ENCODE data around the gene CDADC1.

CDADC1 gene

DNA sequence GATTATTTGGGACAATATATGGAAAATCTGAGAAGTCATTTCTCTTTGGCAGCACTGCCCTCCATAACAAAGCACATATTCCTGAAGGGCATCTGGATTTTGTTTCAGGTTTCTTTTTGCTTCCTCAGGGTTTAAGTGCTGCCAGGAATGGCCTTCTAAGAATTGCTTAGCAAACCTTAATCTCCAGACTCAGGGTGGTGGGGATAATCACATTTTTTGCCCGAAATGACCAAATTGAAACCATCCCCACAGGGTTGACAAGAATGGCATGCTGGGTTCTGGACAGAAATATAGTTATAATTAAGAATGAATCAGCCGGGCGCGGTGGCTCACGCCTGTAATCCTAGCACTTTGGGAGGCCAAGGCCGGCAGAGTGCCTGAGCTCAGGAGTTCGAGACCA, 6.4 kb upstream of the CDADC1 start:
- no peaks in the 10 kb centered on the region for H4K20me1 ChIP-seq (ENCODE audit: low read depth, low read length)
- TF ChIP-seq EZH2phosphoT487 (conservative IDR thresholded peaks at IDR 0.05; ENCODE audit: low read length) = no peak
- TF ChIP-seq, protein P1, sequence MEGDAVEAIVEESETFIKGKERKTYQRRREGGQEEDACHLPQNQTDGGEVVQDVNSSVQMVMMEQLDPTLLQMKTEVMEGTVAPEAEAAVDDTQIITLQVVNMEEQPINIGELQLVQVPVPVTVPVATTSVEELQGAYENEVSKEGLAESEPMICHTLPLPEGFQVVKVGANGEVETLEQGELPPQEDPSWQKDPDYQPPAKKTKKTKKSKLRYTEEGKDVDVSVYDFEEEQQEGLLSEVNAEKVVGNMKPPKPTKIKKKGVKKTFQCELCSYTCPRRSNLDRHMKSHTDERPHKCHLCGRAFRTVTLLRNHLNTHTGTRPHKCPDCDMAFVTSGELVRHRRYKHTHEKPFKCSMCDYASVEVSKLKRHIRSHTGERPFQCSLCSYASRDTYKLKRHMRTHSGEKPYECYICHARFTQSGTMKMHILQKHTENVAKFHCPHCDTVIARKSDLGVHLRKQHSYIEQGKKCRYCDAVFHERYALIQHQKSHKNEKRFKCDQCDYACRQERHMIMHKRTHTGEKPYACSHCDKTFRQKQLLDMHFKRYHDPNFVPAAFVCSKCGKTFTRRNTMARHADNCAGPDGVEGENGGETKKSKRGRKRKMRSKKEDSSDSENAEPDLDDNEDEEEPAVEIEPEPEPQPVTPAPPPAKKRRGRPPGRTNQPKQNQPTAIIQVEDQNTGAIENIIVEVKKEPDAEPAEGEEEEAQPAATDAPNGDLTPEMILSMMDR (IDR thresholded peaks at IDR 0.05; ENCODE audit: insufficient read depth, low read length, poor library complexity, severe bottlenecking) = no peak
- no peak overlapping the region for H3K4me2 ChIP-seq (ENCODE audit: low read depth, low read length, poor library complexity, severe bottlenecking)
- H3K9me3 ChIP-seq (ENCODE audit: insufficient read depth, low read length) = no peaks in the 10 kb centered on the region
- no peak overlapping the region for H2AFZ ChIP-seq (ENCODE audit: low read depth, low read length, severe bottlenecking)
- no peak overlapping the region for H3K9ac ChIP-seq (ENCODE audit: low read length)
- no peaks in the 10 kb centered on the region for H3K27me3 ChIP-seq (ENCODE audit: low read length)
- H3K4me3 ChIP-seq (ENCODE audit: insufficient read depth, low read length, poor library complexity, severe bottlenecking) = no peak overlapping the region
- no peaks in the 10 kb centered on the region for H3K36me3 ChIP-seq (ENCODE audit: low read length)
- no peaks in the 10 kb centered on the region; the same call in 1 of the 2 replicates for H3F3A ChIP-seq (ENCODE audit: insufficient read depth)
- H3K9me2 ChIP-seq (replicated peaks; ENCODE audit: insufficient read depth, low read length) = no peaks in the 10 kb centered on the region
- no peaks in the 10 kb centered on the region for H3K79me2 ChIP-seq (ENCODE audit: insufficient read depth, low read length)
- no peak overlapping the region for H3K27ac ChIP-seq (ENCODE audit: low read depth, low read length)

DNA sequence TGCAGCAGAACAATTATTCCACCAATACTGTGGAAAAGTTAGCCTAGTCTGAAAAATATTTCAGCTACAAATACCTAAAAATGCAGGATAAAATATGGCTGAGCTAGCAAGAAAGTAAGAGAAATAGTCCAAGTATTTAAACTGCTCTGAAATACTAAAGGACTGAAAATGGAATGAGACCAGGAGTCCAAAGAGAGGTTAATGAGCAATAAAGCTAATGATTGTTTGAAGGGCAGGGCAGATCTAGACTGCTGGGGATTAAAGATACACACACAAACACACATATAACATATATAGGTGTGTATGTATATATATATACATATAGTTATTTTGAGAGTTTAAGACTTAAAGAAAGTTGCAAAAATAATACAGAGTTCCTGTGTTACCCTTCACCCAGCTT, 2.6 kb upstream of the CDADC1 start:
- TF ChIP-seq EZH2phosphoT487 (conservative IDR thresholded peaks at IDR 0.05; ENCODE audit: low read length) = no peak
- TF ChIP-seq, protein P1 (IDR thresholded peaks at IDR 0.05; ENCODE audit: insufficient read depth, low read length, poor library complexity, severe bottlenecking) = no peak
- Histone ChIP-seq H3K9me2 (replicated peaks; ENCODE audit: insufficient read depth, low read length) (no peaks in the 10 kb centered on the region), H3F3A (ENCODE audit: insufficient read depth) (no peaks in the 10 kb centered on the region; the same call in 1 of the 2 replicates), H3K27ac (ENCODE audit: low read depth, low read length) (no peak overlapping the region), H3K4me2 (ENCODE audit: low read depth, low read length, poor library complexity, severe bottlenecking) (no peak overlapping the region), H3K9ac (ENCODE audit: low read length) (no peak overlapping the region), H3K9me3 (ENCODE audit: insufficient read depth, low read length) (no peaks in the 10 kb centered on the region), H3K36me3 (ENCODE audit: low read length) (no peaks in the 10 kb centered on the region), H2AFZ (ENCODE audit: low read depth, low read length, severe bottlenecking) (no peak overlapping the region), H3K79me2 (ENCODE audit: insufficient read depth, low read length) (no peaks in the 10 kb centered on the region; the same call in 1 of the 2 replicates), H3K27me3 (ENCODE audit: low read length) (no peaks in the 10 kb centered on the region), H3K4me3 (ENCODE audit: insufficient read depth, low read length, poor library complexity, severe bottlenecking) (no peak overlapping the region), H4K20me1 (ENCODE audit: low read depth, low read length) (no peaks in the 10 kb centered on the region)

DNA sequence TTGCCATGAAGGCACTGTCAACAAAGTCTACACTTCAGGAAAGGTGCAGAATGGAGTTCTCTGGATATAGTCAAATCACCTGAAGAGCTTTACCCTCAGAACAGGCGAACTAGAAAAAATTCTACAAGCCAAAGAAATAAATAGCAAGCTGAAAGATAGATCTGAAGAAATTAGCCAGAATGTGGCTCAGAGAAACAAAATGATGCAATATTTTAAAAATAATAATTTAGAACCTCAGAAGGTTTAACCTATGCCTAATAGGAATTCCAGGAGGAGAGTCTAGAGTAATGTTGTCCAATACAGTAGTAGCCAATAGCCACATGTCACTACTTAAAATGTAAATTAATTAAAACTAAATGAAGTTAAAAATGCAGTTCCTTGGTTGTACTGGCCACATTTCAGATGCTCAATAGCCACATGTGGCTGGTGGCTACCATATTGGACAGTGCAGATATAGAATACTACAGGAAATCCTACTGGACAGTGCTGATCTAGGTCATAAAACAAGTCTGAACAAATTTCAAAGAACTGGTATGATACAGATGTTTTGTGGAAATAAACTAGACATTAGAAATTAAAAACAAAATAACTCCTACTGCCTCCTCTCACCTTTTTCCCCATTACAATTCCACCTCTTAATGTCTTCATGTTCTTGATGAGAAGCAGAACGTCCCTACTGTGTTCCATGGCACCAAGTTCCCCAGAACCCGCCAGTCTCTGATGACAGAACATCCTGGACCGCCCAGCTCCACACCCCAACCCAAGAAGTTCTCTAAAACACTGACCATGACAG, 679 bp upstream of the CDADC1 start:
- Histone ChIP-seq H3K36me3 (ENCODE audit: low read length) (0 out of 2 replicates have a peak, but pooled peaks cover 5% of the 10 kb centered on the region), H3K4me2 (ENCODE audit: low read depth, low read length, poor library complexity, severe bottlenecking) (peak overlapping the region; percentile 94), H3K9ac (ENCODE audit: low read length) (peak overlapping the region; percentile 81), H3K27ac (ENCODE audit: low read depth, low read length) (no peak overlapping the region), H3K27me3 (ENCODE audit: low read length) (no peaks in the 10 kb centered on the region), H2AFZ (ENCODE audit: low read depth, low read length, severe bottlenecking) (peak overlapping the region; percentile 94), H4K20me1 (ENCODE audit: low read depth, low read length) (no peaks in the 10 kb centered on the region), H3K79me2 (ENCODE audit: insufficient read depth, low read length) (no peaks in the 10 kb centered on the region; the same call in 1 of the 2 replicates), H3K9me3 (ENCODE audit: insufficient read depth, low read length) (no peaks in the 10 kb centered on the region), H3F3A (ENCODE audit: insufficient read depth) (no peaks in the 10 kb centered on the region; the same call in 1 of the 2 replicates), H3K9me2 (replicated peaks; ENCODE audit: insufficient read depth, low read length) (no peaks in the 10 kb centered on the region), H3K4me3 (ENCODE audit: insufficient read depth, low read length, poor library complexity, severe bottlenecking) (peak overlapping the region; percentile 83)
- no peak for TF ChIP-seq EZH2phosphoT487 (conservative IDR thresholded peaks at IDR 0.05; ENCODE audit: low read length)
- TF ChIP-seq, protein P1 (IDR thresholded peaks at IDR 0.05; ENCODE audit: insufficient read depth, low read length, poor library complexity, severe bottlenecking) = no peak
